GM13977 (cell line): ENCODE results near the gene CFAP91.

Experiments used
- DNase-seq: peaks from one replicate; pipeline ENCODE4 v3.0.0; 2012; ENCODE audit warnings: low spot score
- in situ Hi-C: fragments of 300-500 bp; cut with MboI; formaldehyde crosslinking; loops from one replicate; pipeline ENCODE4 v1.12.0; 2022; ENCODE audit warnings: low sequenced_read_pairs, low pct_unique_long_range_greater_than_20kb, mixed read lengths, inconsistent platforms; ENCODE audit not compliant: unreplicated experiment
- TF ChIP-seq, protein P1 (sequence below): IDR thresholded peaks from 2 replicates; pipeline ENCODE4 v1.5.1; 2012; ENCODE audit warnings: mild to moderate bottlenecking, control low read depth; ENCODE audit not compliant: insufficient read depth; ENCODE audit errors: extremely low read depth, missing control alignments

Gene CFAP91

DNA sequence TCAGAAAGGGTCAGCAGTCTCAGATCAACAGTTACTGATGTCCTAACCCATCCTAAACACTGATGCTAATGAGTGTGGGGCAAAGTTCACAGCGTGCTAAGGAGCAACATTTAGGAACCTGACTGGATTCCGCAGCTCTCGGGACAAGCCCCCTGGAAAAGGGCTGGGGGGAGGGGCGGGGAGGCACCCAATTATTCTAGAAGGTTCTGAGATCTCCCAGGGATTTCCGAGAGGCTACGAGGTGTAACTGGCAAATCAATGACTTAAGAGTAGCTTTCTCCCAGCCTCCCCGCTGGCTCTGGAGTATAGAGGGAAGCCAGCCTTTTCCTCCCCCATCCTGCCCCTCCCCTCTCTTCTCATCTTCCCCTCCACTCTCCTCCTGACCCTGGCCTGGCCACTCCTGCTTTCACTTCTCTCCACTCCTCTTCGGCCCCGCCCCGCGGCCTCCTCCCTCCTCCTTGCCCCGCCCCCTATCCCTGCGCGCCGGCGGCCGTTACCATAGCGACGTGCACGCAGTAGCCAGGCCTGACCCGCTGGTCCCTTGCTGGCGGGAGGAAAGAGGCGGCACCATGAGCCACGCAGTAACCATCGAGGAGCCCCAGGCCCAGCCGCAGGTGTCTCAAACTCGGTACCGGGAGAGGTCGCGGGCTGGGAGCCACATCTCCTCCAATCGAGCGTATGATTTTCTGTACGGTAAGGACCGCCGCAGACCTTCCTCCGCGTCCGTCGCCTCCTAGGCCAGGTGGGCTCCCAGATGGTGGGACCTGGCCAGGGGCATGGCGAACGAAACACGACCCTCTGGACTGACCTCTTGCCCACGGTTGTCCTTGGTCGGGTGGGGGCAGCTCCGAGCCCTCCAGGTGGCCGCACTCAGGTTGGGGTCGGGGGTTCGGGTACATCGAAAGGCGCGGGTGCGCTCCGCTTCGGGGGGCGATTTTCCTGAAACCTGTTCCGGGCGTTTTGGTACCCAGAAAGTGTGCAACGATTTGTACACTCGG lies at the start of gene CFAP91:
Gene CFAP91, plus strand, starts transcription at position 493 of the 998 bp plus-strand sequence. Its CDS starts 77 bp downstream, at position 570.
- in situ Hi-C loops = no loop called here

DNA sequence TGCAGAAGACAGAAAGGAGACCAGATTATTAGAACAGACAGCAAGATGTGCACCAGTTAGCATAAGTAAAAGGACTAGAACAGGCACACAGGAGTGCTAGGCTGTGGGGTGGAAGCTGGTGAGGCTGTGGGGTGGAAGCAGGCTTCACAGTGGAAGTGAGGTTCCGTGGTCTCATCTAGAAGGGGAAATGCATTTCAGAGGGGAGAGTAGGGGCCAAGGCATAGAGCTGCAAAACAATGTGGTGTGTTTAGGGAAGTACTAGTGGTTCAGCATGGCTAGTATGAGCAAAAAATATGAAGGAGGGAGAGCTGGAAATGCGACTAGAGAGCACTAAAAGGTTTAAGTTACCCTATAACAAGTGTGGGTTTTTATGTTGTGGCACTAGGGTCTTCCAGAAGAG lies 48.9 kb upstream of the CFAP91 start:
- no peak for DNase-seq
- TF ChIP-seq, protein P1, sequence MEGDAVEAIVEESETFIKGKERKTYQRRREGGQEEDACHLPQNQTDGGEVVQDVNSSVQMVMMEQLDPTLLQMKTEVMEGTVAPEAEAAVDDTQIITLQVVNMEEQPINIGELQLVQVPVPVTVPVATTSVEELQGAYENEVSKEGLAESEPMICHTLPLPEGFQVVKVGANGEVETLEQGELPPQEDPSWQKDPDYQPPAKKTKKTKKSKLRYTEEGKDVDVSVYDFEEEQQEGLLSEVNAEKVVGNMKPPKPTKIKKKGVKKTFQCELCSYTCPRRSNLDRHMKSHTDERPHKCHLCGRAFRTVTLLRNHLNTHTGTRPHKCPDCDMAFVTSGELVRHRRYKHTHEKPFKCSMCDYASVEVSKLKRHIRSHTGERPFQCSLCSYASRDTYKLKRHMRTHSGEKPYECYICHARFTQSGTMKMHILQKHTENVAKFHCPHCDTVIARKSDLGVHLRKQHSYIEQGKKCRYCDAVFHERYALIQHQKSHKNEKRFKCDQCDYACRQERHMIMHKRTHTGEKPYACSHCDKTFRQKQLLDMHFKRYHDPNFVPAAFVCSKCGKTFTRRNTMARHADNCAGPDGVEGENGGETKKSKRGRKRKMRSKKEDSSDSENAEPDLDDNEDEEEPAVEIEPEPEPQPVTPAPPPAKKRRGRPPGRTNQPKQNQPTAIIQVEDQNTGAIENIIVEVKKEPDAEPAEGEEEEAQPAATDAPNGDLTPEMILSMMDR = no peak

More for the DNA sequence above, at the start of gene CFAP91:
- TF ChIP-seq, protein P1 = no peak
- DNase-seq = peak; percentile 86

DNA sequence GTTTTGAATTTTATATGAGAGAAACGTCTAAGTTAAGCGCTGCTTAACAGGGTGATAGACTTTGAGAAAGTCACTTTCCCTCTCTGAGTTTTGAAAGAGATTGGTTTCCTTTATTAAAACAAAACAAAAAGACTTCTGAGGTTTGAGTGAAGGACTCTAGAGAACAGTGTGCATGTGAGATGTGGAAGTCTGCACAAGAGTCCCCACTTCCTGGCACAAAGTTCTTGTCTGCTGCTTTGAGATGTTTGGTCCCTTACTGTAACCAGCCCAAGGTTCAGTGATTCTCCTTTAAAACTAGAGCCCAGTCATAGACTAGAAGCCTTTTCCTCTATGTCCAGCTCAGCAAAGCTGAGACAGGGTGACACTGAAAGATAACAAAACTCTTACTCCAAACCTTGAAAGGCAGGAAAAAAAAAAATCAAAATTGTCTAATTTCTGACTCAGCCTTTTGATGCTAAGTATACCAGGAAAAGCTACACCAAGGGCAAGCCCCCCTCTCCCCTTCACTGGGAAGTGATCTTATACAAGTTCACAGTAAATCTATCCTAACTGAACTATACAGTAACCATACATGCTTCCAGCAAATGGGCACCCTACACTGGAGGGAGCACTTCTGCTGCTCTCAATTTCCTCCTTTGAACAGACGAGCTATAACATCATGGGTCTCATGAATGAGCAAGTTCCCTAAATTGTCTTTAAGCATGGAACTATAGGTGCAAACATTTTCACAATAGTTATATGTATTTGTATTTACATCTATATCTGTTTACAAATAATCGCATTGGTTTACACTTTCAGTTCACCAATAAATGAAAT lies 44.7 kb upstream of the CFAP91 start:
- in situ Hi-C loops = no loop called here
- TF ChIP-seq, protein P1 = no peak
- no peak for DNase-seq

More for the DNA sequence above, 48.9 kb upstream of the CFAP91 start:
- in situ Hi-C loops = no loop called here

DNA sequence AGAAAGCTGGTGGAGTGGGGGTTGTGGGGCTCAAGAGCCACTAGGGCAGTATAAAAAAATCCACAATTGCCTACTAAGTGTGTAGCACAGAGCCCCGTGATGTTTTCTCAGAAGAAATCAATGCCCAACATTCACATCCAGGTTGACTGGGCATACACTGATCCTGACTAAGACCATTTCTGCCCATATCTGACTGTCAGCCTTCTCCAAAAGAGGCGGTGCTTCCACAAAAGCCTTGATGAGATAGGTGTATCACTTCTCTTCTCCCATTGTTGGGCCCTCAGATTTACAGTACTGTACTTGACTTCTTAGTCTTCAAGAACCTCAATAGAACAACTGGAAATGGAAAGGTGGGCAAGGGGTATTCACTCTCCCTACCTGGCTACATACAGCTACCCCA lies 43.8 kb upstream of the CFAP91 start:
- TF ChIP-seq, protein P1 = no peak
- no peak for DNase-seq
- in situ Hi-C loops = no loop called here

DNA sequence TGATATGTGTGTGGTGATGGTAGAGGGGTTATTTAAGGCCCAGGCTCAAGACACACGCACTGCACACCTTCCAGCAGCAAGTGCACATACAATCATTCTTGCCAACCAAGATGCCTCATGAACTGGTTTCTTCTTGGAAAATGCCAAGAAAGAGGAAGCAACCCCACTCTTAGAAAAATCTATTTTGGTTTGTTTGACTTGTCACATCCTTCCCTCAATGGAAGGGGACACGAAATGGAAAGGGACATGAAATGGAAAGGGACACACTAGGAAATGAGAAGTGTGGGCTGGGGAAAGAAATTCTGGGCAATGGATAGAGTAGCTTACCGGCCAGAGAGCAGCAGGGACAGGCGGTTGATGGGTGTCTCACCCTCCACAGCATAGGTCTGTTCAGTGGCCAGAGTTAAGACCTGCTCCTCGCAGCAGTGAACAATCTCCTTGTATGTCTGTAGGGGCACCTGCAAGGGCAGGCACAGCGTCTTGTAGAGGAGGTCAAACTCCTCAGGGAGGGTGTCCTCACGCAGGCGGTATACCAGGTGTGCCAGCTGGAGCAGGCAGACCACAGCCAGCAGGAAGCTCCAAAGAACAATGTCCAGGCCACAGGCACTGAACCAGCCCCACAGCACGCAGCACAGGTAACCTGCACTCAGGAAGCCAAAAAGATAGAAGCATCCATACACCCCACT lies 43.1 kb upstream of the CFAP91 start:
- TF ChIP-seq, protein P1 = no peak
- no peak for DNase-seq
- in situ Hi-C loops = no loop called here
